Measurements from ENCODE around the gene GRIA4.
"Not testable (repeated sequence)": the region's sequence is repeated elsewhere in the genome, so short reads cannot be mapped to it uniquely, and the experiment has no call there.

Gene GRIA4

GRCh38 chr11:105719073-105719822 is 109.4 kb downstream of the GRIA4 start:
- no peak for DNase-seq (ENCODE audit: low spot score)

- no peak for DNase-seq (ENCODE audit: low spot score)
Measured at GRCh38 chr11:105720096-105720495, 110.2 kb downstream of the GRIA4 start.

- DNase-seq (ENCODE audit: low spot score): no peak
Measured at GRCh38 chr11:105723269-105723668, 113.4 kb downstream of the GRIA4 start.

- no peak for DNase-seq (ENCODE audit: low spot score)
Measured at GRCh38 chr11:105732611-105733010, 122.7 kb downstream of the GRIA4 start.

GRCh38 chr11:105734426-105734825 is 124.6 kb downstream of the GRIA4 start:
- DNase-seq (ENCODE audit: low spot score): no peak

- no peak for DNase-seq (ENCODE audit: low spot score)
Measured at GRCh38 chr11:105738251-105738650, 128.4 kb downstream of the GRIA4 start.

- DNase-seq (ENCODE audit: low spot score): no peak
Measured at GRCh38 chr11:105738986-105739795, 129.3 kb downstream of the GRIA4 start.

GRCh38 chr11:105740164-105740903 is 130.5 kb downstream of the GRIA4 start:
- DNase-seq (ENCODE audit: low spot score): no peak

- DNase-seq (ENCODE audit: low spot score): no peak
Measured at GRCh38 chr11:105741488-105742020, 131.7 kb downstream of the GRIA4 start.

GRCh38 chr11:105754260-105754659 is 144.4 kb downstream of the GRIA4 start:
- no peak for DNase-seq (ENCODE audit: low spot score)

GRCh38 chr11:105754716-105755115 is 144.8 kb downstream of the GRIA4 start:
- no peak for DNase-seq (ENCODE audit: low spot score)

GRCh38 chr11:105757107-105757506 is 147.2 kb downstream of the GRIA4 start:
- no peak for DNase-seq (ENCODE audit: low spot score)

GRCh38 chr11:105763594-105763993 is 153.7 kb downstream of the GRIA4 start:
- no peak for DNase-seq (ENCODE audit: low spot score)

GRCh38 chr11:105767931-105768330 is 158.1 kb downstream of the GRIA4 start:
- DNase-seq (ENCODE audit: low spot score): no peak

GRCh38 chr11:105769627-105770026 is 159.8 kb downstream of the GRIA4 start:
- DNase-seq (ENCODE audit: low spot score): no peak

- not testable (repeated sequence) for DNase-seq (ENCODE audit: low spot score)
Measured at GRCh38 chr11:105773452-105773851, 163.6 kb downstream of the GRIA4 start.

GRCh38 chr11:105774899-105775298 is 165.0 kb downstream of the GRIA4 start:
- DNase-seq (ENCODE audit: low spot score): no peak

GRCh38 chr11:105780781-105781525 is 171.1 kb downstream of the GRIA4 start:
- no peak for DNase-seq (ENCODE audit: low spot score)

GRCh38 chr11:105781807-105782206 is 171.9 kb downstream of the GRIA4 start:
- no peak for DNase-seq (ENCODE audit: low spot score)

GRCh38 chr11:105783216-105783615 is 173.3 kb downstream of the GRIA4 start:
- no peak for DNase-seq (ENCODE audit: low spot score)

- not testable (repeated sequence) for DNase-seq (ENCODE audit: low spot score)
Measured at GRCh38 chr11:105785850-105786249, 176.0 kb downstream of the GRIA4 start.

- DNase-seq (ENCODE audit: low spot score): no peak
Measured at GRCh38 chr11:105786741-105787140, 176.9 kb downstream of the GRIA4 start.
